Hepatocyte (in vitro differentiated cells): ENCODE data around the gene PTBP3. TPM values are rescaled to one million over a fixed set of nuclear protein-coding genes. Genes with fewer than 3 reads are reported as not detected.

Source experiments
- DNase-seq: peaks from one replicate; pipeline ENCODE4 v3.0.0-alpha.2; 2016; ENCODE audit warnings: low spot score
- H2AFZ ChIP-seq: fragments of 200-600 bp; sonication (generic); 2 replicates; pipeline ENCODE4 v1.6.0; 2016; ENCODE audit warnings: antibody characterized with exemption, mild to moderate bottlenecking
- H3K27ac ChIP-seq: fragments of 200-600 bp; sonication (generic); 2 replicates; pipeline ENCODE4 v1.5.1; 2016; ENCODE audit warnings: mild to moderate bottlenecking
- H3K27me3 ChIP-seq: fragments of 200-600 bp; sonication (generic); 2 replicates; pipeline ENCODE4 v1.6.1; 2016
- H3K36me3 ChIP-seq: fragments of 200-600 bp; sonication (generic); replicated peaks from 2 replicates; pipeline ENCODE4 v1.5.1; 2016; ENCODE audit warnings: low read depth; ENCODE audit not compliant: insufficient read depth
- H3K4me1 ChIP-seq: fragments of 200-600 bp; sonication (generic); 2 replicates; pipeline ENCODE4 v1.5.1; 2016; ENCODE audit warnings: mild to moderate bottlenecking, moderate library complexity; ENCODE audit not compliant: insufficient read depth
- H3K4me2 ChIP-seq: fragments of 200-600 bp; sonication (generic); 2 replicates; pipeline ENCODE4 v1.6.0; 2016
- H3K4me3 ChIP-seq: fragments of 200-600 bp; sonication (generic); 2 replicates; pipeline ENCODE4 v1.5.1; 2016; ENCODE audit warnings: mild to moderate bottlenecking
- H3K79me2 ChIP-seq: fragments of 200-600 bp; sonication (generic); 2 replicates; pipeline ENCODE4 v1.6.0; 2017; ENCODE audit warnings: mild to moderate bottlenecking
- H3K9me2 ChIP-seq: fragments of 200-600 bp; sonication (generic); replicated peaks from 2 replicates; pipeline ENCODE4 v1.6.0; 2017; ENCODE audit warnings: mild to moderate bottlenecking; ENCODE audit not compliant: insufficient read depth
- H3K9me3 ChIP-seq: fragments of 200-600 bp; sonication (generic); 2 replicates; pipeline ENCODE4 v1.5.1; 2016; ENCODE audit warnings: low read depth, mild to moderate bottlenecking
- H4K20me1 ChIP-seq: fragments of 200-600 bp; sonication (generic); 2 replicates; pipeline ENCODE4 v1.6.0; 2016; ENCODE audit warnings: mild to moderate bottlenecking; ENCODE audit not compliant: insufficient read depth, poor library complexity, severe bottlenecking
- EZH2 ChIP-seq: fragments of 200-600 bp; sonication (generic); IDR thresholded peaks from 2 replicates; pipeline ENCODE4 v1.6.1; 2016; ENCODE audit warnings: antibody characterized with exemption, mild to moderate bottlenecking, borderline replicate concordance
- EZH2phosphoT487 ChIP-seq: fragments of 200-600 bp; sonication (generic); IDR thresholded peaks from one replicate; pipeline ENCODE4 v1.6.1; 2018; ENCODE audit warnings: antibody characterized with exemption, mild to moderate bottlenecking, low read depth, moderate library complexity; ENCODE audit not compliant: unreplicated experiment, severe bottlenecking
- WGBS: methylation state at CpG from one replicate; pipeline ENCODE4 v1.1.6; 2016; ENCODE audit warnings: low lambda C conversion rate; ENCODE audit errors: missing lambda C conversion rate; 5-methylcytosine and 5-hydroxymethylcytosine counted together
- polyA plus RNA-seq: library from polyadenylated mRNA; unstranded; fragments of >200 nt; fragmentation: Nextera tagmentation; extraction: Ambion mirVana; gene quantifications from 2 replicates; pipeline ENCODE4 v1.2.1, GENCODE V29; 2016
- total RNA-seq: library from RNA; depleted of rRNA; stranded (reverse); fragments of >200 nt; gene quantifications from 2 replicates; pipeline ENCODE4 v1.2.3, GENCODE V29; 2014
- TF ChIP-seq, protein P1 (sequence below): fragments of 200-600 bp; sonication (generic); IDR thresholded peaks from 2 replicates; pipeline ENCODE4 v1.5.1; 2016; ENCODE audit warnings: antibody characterized with exemption, mild to moderate bottlenecking; ENCODE audit not compliant: poor library complexity

Gene PTBP3
- total and polyA plus RNA-seq, 2 experiments from 2014 or later, result 13.7 to 57.7 TPM

GRCh38 chr9:112299514-112299913 is 33.9 kb downstream of the PTBP3 start:
- H3K9me3 ChIP-seq, result no peaks in the 10 kb centered on the region
- H2AFZ ChIP-seq, result no peak overlapping the region
- DNase-seq, result no peak
- H3K36me3 ChIP-seq, result no peaks in the 10 kb centered on the region
- H3K4me1 ChIP-seq, result no peaks in the 10 kb centered on the region
- no peak for TF ChIP-seq EZH2
- TF ChIP-seq EZH2phosphoT487, result no peak
- TF ChIP-seq, protein P1, sequence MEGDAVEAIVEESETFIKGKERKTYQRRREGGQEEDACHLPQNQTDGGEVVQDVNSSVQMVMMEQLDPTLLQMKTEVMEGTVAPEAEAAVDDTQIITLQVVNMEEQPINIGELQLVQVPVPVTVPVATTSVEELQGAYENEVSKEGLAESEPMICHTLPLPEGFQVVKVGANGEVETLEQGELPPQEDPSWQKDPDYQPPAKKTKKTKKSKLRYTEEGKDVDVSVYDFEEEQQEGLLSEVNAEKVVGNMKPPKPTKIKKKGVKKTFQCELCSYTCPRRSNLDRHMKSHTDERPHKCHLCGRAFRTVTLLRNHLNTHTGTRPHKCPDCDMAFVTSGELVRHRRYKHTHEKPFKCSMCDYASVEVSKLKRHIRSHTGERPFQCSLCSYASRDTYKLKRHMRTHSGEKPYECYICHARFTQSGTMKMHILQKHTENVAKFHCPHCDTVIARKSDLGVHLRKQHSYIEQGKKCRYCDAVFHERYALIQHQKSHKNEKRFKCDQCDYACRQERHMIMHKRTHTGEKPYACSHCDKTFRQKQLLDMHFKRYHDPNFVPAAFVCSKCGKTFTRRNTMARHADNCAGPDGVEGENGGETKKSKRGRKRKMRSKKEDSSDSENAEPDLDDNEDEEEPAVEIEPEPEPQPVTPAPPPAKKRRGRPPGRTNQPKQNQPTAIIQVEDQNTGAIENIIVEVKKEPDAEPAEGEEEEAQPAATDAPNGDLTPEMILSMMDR, result no peak
- no peak overlapping the region for H3K27ac ChIP-seq
- no peak overlapping the region for H3K4me3 ChIP-seq
- H3K27me3 ChIP-seq, result no peaks in the 10 kb centered on the region
- peaks cover 28% of the 10 kb centered on the region for H4K20me1 ChIP-seq
- peaks cover 93% of the 10 kb centered on the region for H3K79me2 ChIP-seq
- no peak overlapping the region for H3K4me2 ChIP-seq
- no peaks in the 10 kb centered on the region for H3K9me2 ChIP-seq

GRCh38 chr9:112296929-112297328 is 36.5 kb downstream of the PTBP3 start:
- Histone ChIP-seq H3K9me2 (no peaks in the 10 kb centered on the region), H3K9me3 (no peaks in the 10 kb centered on the region), H3K4me3 (no peak overlapping the region), H3K4me2 (no peak overlapping the region), H4K20me1 (peaks cover 32% of the 10 kb centered on the region), H3K4me1 (no peaks in the 10 kb centered on the region), H3K27ac (no peak overlapping the region), H3K36me3 (no peaks in the 10 kb centered on the region), H3K27me3 (no peaks in the 10 kb centered on the region), H3K79me2 (peaks cover 97% of the 10 kb centered on the region), H2AFZ (no peak overlapping the region)
- TF ChIP-seq, protein P1, result no peak
- no peak for TF ChIP-seq EZH2phosphoT487
- no peak for TF ChIP-seq EZH2
- WGBS, result 92% methylated on average over 9 of the region's 9 CpGs
- DNase-seq, result no peak

DNA sequence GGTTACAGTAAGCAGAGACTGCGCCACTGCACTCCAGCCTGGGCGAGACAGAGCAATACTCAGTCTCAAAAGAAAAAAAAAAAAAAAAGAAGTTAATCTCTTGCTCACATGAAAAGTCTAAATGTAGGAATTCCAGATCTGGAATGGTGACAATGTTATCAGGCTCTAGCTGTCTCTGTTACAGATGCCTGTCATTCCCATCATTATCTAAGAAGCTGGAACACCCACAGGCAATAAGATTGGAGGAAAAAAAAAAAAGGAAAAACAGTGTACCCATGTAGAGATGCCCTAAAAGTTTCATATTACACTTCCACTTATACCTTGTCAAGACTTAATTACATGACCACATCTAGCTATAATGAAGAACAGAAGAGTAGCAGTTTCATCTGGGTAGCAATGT is 38.2 kb downstream of the PTBP3 start:
- H3K27ac ChIP-seq, result no peak overlapping the region
- TF ChIP-seq EZH2phosphoT487 (no peak), EZH2 (no peak)
- TF ChIP-seq, protein P1, result no peak
- WGBS, result 100% methylated on average over 2 of the region's 2 CpGs
- H3K79me2 ChIP-seq, result peaks cover 94% of the 10 kb centered on the region
- no peaks in the 10 kb centered on the region for H3K36me3 ChIP-seq
- H3K4me1 ChIP-seq, result no peaks in the 10 kb centered on the region
- no peak for DNase-seq
- H3K9me2 ChIP-seq, result no peaks in the 10 kb centered on the region
- H3K27me3 ChIP-seq, result no peaks in the 10 kb centered on the region
- H3K9me3 ChIP-seq, result no peaks in the 10 kb centered on the region
- H3K4me2 ChIP-seq, result no peak overlapping the region
- H3K4me3 ChIP-seq, result no peak overlapping the region
- no peak overlapping the region for H2AFZ ChIP-seq
- peaks cover 27% of the 10 kb centered on the region for H4K20me1 ChIP-seq

GRCh38 chr9:112288029-112288428 is 45.4 kb downstream of the PTBP3 start:
- Histone ChIP-seq H2AFZ (no peak overlapping the region), H3K27ac (no peak overlapping the region), H3K79me2 (peaks cover 61% of the 10 kb centered on the region), H3K9me3 (peaks cover 4% of the 10 kb centered on the region), H3K36me3 (no peaks in the 10 kb centered on the region), H3K27me3 (no peaks in the 10 kb centered on the region), H3K4me3 (no peak overlapping the region), H3K9me2 (no peaks in the 10 kb centered on the region), H3K4me1 (no peaks in the 10 kb centered on the region), H3K4me2 (no peak overlapping the region), H4K20me1 (peaks cover 4% of the 10 kb centered on the region)
- DNase-seq, result no peak
- TF ChIP-seq EZH2phosphoT487 (no peak), EZH2 (no peak)
- TF ChIP-seq, protein P1, result no peak
